ENCODE results near the gene CNTNAP2. TPM values are rescaled to one million over a fixed set of nuclear protein-coding genes. Genes with fewer than 3 reads are reported as not detected.

Gene CNTNAP2
- total RNA-seq, 4 donors from 2014 or later = 0.91 to 16.0 TPM; not detected in 2

- TF ChIP-seq CTCF (IDR thresholded peaks at IDR 0.05) (no peak), POLR2A (IDR thresholded peaks at IDR 0.05) (no peak)
These were observed 449.3 kb downstream of the CNTNAP2 start for GRCh38 chr7:146565872-146566271.

GRCh38 chr7:146575903-146576302, 459.3 kb downstream of the CNTNAP2 start:
- Histone ChIP-seq H3K27me3 (no peaks in the 10 kb centered on the region), H3K9me3 (no peaks in the 10 kb centered on the region), H3K36me3 (no peaks in the 10 kb centered on the region), H3K27ac (no peak overlapping the region), H3K4me1 (no peaks in the 10 kb centered on the region), H3K4me3 (no peak overlapping the region)
- no peak for DNase-seq
- no peak for TF ChIP-seq POLR2A (IDR thresholded peaks at IDR 0.05)
- no peak for TF ChIP-seq CTCF (IDR thresholded peaks at IDR 0.05)
- intact Hi-C loops (cut with DNase I; ENCODE audit: low total_unique reads) = no loop called here

More at GRCh38 chr7:146565872-146566271, 449.3 kb downstream of the CNTNAP2 start:
- DNase-seq = no peak
- Histone ChIP-seq H3K9me3 (no peaks in the 10 kb centered on the region), H3K4me1 (no peaks in the 10 kb centered on the region), H3K36me3 (no peaks in the 10 kb centered on the region), H3K27ac (no peak overlapping the region), H3K27me3 (no peaks in the 10 kb centered on the region), H3K4me3 (no peak overlapping the region)
- intact Hi-C loops (cut with DNase I; ENCODE audit: low total_unique reads) = no loop called here

- no peaks in the 10 kb centered on the region for H3K27me3 ChIP-seq
- no peaks in the 10 kb centered on the region for H3K9me3 ChIP-seq
- H3K27ac ChIP-seq = no peak overlapping the region
- no peaks in the 10 kb centered on the region for H3K36me3 ChIP-seq
- no peaks in the 10 kb centered on the region for H3K4me1 ChIP-seq
- H3K4me3 ChIP-seq = no peak overlapping the region
- DNase-seq = no peak
- no peak for TF ChIP-seq POLR2A (IDR thresholded peaks at IDR 0.05)
- no peak for TF ChIP-seq CTCF (IDR thresholded peaks at IDR 0.05)
- intact Hi-C loops (cut with DNase I; ENCODE audit: low total_unique reads) = no loop called here
These were observed 475.4 kb downstream of the CNTNAP2 start for GRCh38 chr7:146591976-146592375.

GRCh38 chr7:146606628-146607027, 490.0 kb downstream of the CNTNAP2 start:
- H3K36me3 ChIP-seq = no peaks in the 10 kb centered on the region
- intact Hi-C loops (cut with DNase I; ENCODE audit: low total_unique reads) = no loop called here
- no peaks in the 10 kb centered on the region for H3K4me1 ChIP-seq
- no peak for DNase-seq
- no peak overlapping the region for H3K4me3 ChIP-seq
- H3K27me3 ChIP-seq = no peaks in the 10 kb centered on the region
- no peaks in the 10 kb centered on the region for H3K9me3 ChIP-seq
- TF ChIP-seq POLR2A (IDR thresholded peaks at IDR 0.05) (no peak), CTCF (IDR thresholded peaks at IDR 0.05) (no peak)
- no peak overlapping the region for H3K27ac ChIP-seq

- no peak overlapping the region for H3K4me3 ChIP-seq
- H3K4me1 ChIP-seq = no peaks in the 10 kb centered on the region
- H3K27ac ChIP-seq = no peak overlapping the region
- no peak for DNase-seq
- no peaks in the 10 kb centered on the region for H3K27me3 ChIP-seq
- no peaks in the 10 kb centered on the region for H3K9me3 ChIP-seq
- intact Hi-C loops (cut with DNase I; ENCODE audit: low total_unique reads) = no loop called here
- no peaks in the 10 kb centered on the region for H3K36me3 ChIP-seq
- TF ChIP-seq CTCF (IDR thresholded peaks at IDR 0.05) (no peak), POLR2A (IDR thresholded peaks at IDR 0.05) (no peak)
These were observed 503.0 kb downstream of the CNTNAP2 start for GRCh38 chr7:146619641-146620040.

All from uterus (tissue), 4 donors.